ENCODE measurements around the gene LRRC4B. TPM values are rescaled to one million over a fixed set of nuclear protein-coding genes. Genes with fewer than 3 reads are reported as not detected.
A peak's percentile ranks its signal among the peaks of the same experiment; 100 is the strongest.

LRRC4B gene
- total RNA-seq, 6 experiments from 2014 or later = 0.22 to 1.2 (median 0.52) TPM

DNA sequence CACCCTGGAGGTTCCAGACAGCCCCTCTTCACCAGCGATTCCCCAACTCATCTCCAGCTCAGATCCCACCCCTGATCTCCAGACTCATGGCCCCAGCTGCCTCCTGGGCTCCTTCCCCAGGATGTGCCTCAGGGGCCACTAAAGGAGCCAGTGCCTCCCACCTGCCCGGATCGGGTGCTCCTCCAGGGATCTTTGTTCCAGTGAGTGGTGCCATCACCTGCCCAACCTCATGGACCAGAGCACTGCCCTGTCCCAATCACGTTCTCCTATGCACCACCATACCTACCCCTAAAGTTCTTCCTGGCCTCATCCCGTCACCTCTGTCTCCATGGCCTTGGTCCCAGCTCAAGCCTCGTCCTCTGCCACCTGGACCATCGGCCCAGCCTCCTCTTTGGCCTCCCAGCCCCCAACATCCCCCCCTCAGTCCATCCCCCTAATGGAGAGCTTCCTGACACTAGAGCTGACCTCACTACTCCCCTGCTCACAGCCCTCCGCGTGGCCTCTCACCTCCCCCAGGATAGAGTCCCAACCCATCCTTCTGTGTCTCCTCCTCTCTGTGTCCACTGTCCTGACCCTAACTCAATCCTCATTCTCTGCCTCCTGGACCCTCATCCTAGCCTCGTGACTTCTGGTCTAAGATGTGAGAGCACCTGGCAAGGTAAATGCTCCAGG, 82.8 kb downstream of the LRRC4B start:
- Histone ChIP-seq H3K4me1 (no peaks in the 10 kb centered on the region), H3K27ac (no peak overlapping the region), H3K27me3 (no peaks in the 10 kb centered on the region), H3K4me3 (no peak overlapping the region), H3K9me3 (no peaks in the 10 kb centered on the region), H3K36me3 (peaks cover 0 to 7% (median 4%) of the 10 kb centered on the region in 4 donors)
- TF ChIP-seq, protein P1, sequence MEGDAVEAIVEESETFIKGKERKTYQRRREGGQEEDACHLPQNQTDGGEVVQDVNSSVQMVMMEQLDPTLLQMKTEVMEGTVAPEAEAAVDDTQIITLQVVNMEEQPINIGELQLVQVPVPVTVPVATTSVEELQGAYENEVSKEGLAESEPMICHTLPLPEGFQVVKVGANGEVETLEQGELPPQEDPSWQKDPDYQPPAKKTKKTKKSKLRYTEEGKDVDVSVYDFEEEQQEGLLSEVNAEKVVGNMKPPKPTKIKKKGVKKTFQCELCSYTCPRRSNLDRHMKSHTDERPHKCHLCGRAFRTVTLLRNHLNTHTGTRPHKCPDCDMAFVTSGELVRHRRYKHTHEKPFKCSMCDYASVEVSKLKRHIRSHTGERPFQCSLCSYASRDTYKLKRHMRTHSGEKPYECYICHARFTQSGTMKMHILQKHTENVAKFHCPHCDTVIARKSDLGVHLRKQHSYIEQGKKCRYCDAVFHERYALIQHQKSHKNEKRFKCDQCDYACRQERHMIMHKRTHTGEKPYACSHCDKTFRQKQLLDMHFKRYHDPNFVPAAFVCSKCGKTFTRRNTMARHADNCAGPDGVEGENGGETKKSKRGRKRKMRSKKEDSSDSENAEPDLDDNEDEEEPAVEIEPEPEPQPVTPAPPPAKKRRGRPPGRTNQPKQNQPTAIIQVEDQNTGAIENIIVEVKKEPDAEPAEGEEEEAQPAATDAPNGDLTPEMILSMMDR (IDR thresholded peaks at IDR 0.05) = no peak
- no peak for TF ChIP-seq POLR2A (IDR thresholded peaks at IDR 0.05)
- intact Hi-C loops (cut with DNase I) = no loop called here
- no peak for ATAC-seq
- 79% methylated on average over 7 of the region's 10 CpGs for WGBS (ENCODE audit: insufficient coverage, low coverage, low lambda C conversion rate, missing lambda C conversion rate)
- peak in 1 of 3 donors; percentile 34 for DNase-seq

DNA sequence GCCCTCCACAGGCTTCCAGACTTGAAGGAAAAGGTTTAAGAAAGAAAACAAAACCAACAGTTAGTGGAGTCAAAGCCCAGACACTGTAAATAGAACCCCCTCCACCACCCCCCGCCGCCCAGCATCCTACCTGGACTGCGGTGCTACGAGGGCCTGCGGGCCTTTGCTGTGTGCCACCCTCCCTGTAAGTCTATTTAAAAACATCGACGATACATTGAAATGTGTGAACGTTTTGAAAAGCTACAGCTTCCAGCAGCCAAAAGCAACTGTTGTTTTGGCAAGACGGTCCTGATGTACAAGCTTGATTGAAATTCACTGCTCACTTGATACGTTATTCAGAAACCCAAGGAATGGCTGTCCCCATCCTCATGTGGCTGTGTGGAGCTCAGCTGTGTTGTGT, 85.3 kb downstream of the LRRC4B start:
- H3K27me3 ChIP-seq = no peaks in the 10 kb centered on the region
- no peak for DNase-seq
- H3K9me3 ChIP-seq = no peaks in the 10 kb centered on the region
- intact Hi-C loops (cut with DNase I) = no loop called here
- H3K27ac ChIP-seq = no peak overlapping the region
- TF ChIP-seq POLR2A (IDR thresholded peaks at IDR 0.05) = no peak
- TF ChIP-seq, protein P1 (IDR thresholded peaks at IDR 0.05) = no peak
- 76% methylated on average over 5 of the region's 10 CpGs for WGBS (ENCODE audit: insufficient coverage, low coverage, low lambda C conversion rate, missing lambda C conversion rate)
- peaks cover 3 to 22% (median 7%) of the 10 kb centered on the region in 4 donors for H3K36me3 ChIP-seq
- no peak for ATAC-seq
- no peaks in the 10 kb centered on the region for H3K4me1 ChIP-seq
- no peak overlapping the region for H3K4me3 ChIP-seq

GRCh38 chr19:50482271-50482855, 85.9 kb downstream of the LRRC4B start:
- DNase-seq = peak in 1 of 3 donors; percentile 41
- peaks cover 3 to 22% (median 7%) of the 10 kb centered on the region in 4 donors for H3K36me3 ChIP-seq

DNA sequence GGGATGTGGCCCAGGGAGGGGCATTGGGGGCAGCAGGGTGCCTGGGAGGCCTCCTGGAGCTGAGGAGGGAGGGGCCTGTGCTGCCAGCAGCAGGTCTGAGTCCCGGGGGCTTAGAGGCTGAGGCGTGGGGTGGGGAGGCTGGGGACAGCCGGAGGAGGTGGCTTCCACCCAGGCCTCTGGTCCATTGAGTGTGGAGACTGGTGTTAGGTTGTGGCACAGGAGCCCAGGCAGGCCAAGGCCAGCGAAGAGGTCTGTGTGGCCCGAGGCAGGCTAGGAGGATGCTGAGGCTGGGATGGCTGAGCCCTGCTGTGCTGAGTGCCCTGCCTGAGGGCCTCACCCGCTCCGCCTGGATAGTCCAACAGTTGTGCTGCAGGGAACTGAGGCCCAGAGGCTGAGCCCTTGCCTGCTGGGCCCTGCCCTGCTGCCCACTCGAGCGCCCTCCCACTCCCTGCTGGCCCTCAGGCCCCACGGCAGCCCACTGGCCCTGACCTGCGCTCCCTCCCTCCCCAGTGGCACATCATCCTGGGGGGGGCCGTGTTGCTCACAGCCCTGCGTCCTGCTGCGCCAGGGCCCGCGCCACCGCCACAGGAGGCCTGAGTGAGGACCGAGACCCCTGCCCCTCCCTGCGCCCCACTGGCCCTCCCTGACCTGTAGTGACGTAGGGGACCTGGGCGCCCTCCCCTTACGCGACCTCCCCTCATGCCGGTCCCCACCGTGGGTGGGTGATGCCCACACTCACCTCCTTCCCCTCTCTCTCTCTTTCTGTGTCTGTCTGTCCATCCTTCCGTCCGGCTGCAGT, 86.7 kb downstream of the LRRC4B start:
- WGBS (ENCODE audit: insufficient coverage, low coverage, low lambda C conversion rate, missing lambda C conversion rate) = 90% methylated on average over 7 of the region's 27 CpGs
- Histone ChIP-seq H3K9me3 (no peaks in the 10 kb centered on the region), H3K4me1 (peaks cover 0 to 6% (median 0%) of the 10 kb centered on the region in 4 donors), H3K36me3 (peaks cover 3 to 22% (median 7%) of the 10 kb centered on the region in 4 donors), H3K27me3 (no peaks in the 10 kb centered on the region), H3K4me3 (no peak overlapping the region), H3K27ac (no peak overlapping the region)
- DNase-seq = peak in 1 of 3 donors; percentile 46
- no peak for ATAC-seq
- intact Hi-C loops (cut with DNase I) = no loop called here
- no peak for TF ChIP-seq POLR2A (IDR thresholded peaks at IDR 0.05)
- TF ChIP-seq, protein P1 (IDR thresholded peaks at IDR 0.05) = no peak

More at GRCh38 chr19:50482271-50482855, 85.9 kb downstream of the LRRC4B start:
- no peak overlapping the region for H3K4me3 ChIP-seq
- WGBS (ENCODE audit: insufficient coverage, low coverage, low lambda C conversion rate, missing lambda C conversion rate) = 68% methylated on average over 7 of the region's 16 CpGs
- no peak for ATAC-seq
- intact Hi-C loops (cut with DNase I) = no loop called here
- H3K4me1 ChIP-seq = peaks cover 0 to under 1% (median 0%) of the 10 kb centered on the region in 4 donors
- H3K27ac ChIP-seq = no peak overlapping the region
- no peaks in the 10 kb centered on the region for H3K9me3 ChIP-seq
- TF ChIP-seq, protein P1 (IDR thresholded peaks at IDR 0.05) = no peak
- TF ChIP-seq POLR2A (IDR thresholded peaks at IDR 0.05) = no peak
- no peaks in the 10 kb centered on the region for H3K27me3 ChIP-seq
